ENCODE measurements around the gene CAST.

The CAST gene

GRCh38 chr5:96763026-96763425 lies 100.8 kb downstream of the CAST start:
- Mint-ChIP-seq H3K27ac (no peak overlapping the region), H3K36me3 (peaks cover 11 to 28% of the 10 kb centered on the region in 2 donors), H3K4me1 (no peaks in the 10 kb centered on the region), H3K4me3 (no peak overlapping the region), H3K27me3 (no peaks in the 10 kb centered on the region), H3K9me3 (no peaks in the 10 kb centered on the region)
- ATAC-seq (replicated peaks) (no peak), DNase-seq (no peak)

- peak overlapping the region; percentile 90 for H3K27ac Mint-ChIP-seq
- ATAC-seq (replicated peaks) (no peak), DNase-seq (no peak)
- H3K36me3 Mint-ChIP-seq = peaks cover 21 to 46% of the 10 kb centered on the region in 2 donors
- no peaks in the 10 kb centered on the region for H3K4me1 Mint-ChIP-seq
- no peaks in the 10 kb centered on the region for H3K9me3 Mint-ChIP-seq
- H3K4me3 Mint-ChIP-seq = no peak overlapping the region
- no peaks in the 10 kb centered on the region for H3K27me3 Mint-ChIP-seq
Measured at GRCh38 chr5:96765043-96765442, 102.9 kb downstream of the CAST start.

- no peaks in the 10 kb centered on the region for H3K9me3 Mint-ChIP-seq
- H3K27ac Mint-ChIP-seq = peak overlapping the region; percentile 4
- DNase-seq = no peak
- ATAC-seq (replicated peaks) = no peak
- no peak overlapping the region for H3K4me3 Mint-ChIP-seq
- H3K36me3 Mint-ChIP-seq = peaks cover 21 to 46% of the 10 kb centered on the region in 2 donors
- H3K27me3 Mint-ChIP-seq = no peaks in the 10 kb centered on the region
- peaks cover 2 to 6% of the 10 kb centered on the region in 2 donors for H3K4me1 Mint-ChIP-seq
Measured at GRCh38 chr5:96768708-96769251, 106.6 kb downstream of the CAST start.

- Mint-ChIP-seq H3K4me3 (no peak overlapping the region), H3K4me1 (peaks cover 2 to 10% of the 10 kb centered on the region in 2 donors), H3K36me3 (peaks cover 18 to 50% of the 10 kb centered on the region in 2 donors), H3K27ac (peak overlapping the region; percentile 84), H3K27me3 (no peaks in the 10 kb centered on the region), H3K9me3 (no peaks in the 10 kb centered on the region)
- ATAC-seq (replicated peaks) (no peak), DNase-seq (no peak)
Measured at GRCh38 chr5:96771395-96771794, 109.2 kb downstream of the CAST start.

- Mint-ChIP-seq H3K9me3 (no peaks in the 10 kb centered on the region), H3K4me1 (peaks cover 2 to 10% of the 10 kb centered on the region in 2 donors), H3K36me3 (peaks cover 18 to 47% of the 10 kb centered on the region in 2 donors), H3K27me3 (no peaks in the 10 kb centered on the region), H3K27ac (no peak overlapping the region), H3K4me3 (no peak overlapping the region)
- ATAC-seq (replicated peaks) (no peak), DNase-seq (no peak)
Measured at GRCh38 chr5:96772111-96772510, 109.9 kb downstream of the CAST start.

- Mint-ChIP-seq H3K27ac (no peak overlapping the region), H3K9me3 (no peaks in the 10 kb centered on the region), H3K36me3 (peaks cover 18 to 49% of the 10 kb centered on the region in 2 donors), H3K27me3 (no peaks in the 10 kb centered on the region), H3K4me1 (peaks cover 2 to 10% of the 10 kb centered on the region in 2 donors), H3K4me3 (no peak overlapping the region)
- no peak for DNase-seq
- ATAC-seq (replicated peaks) = no peak
Measured at GRCh38 chr5:96772542-96772941, 110.4 kb downstream of the CAST start.

- Mint-ChIP-seq H3K4me1 (peaks cover 2 to 10% of the 10 kb centered on the region in 2 donors), H3K27me3 (no peaks in the 10 kb centered on the region), H3K36me3 (peaks cover 23 to 41% of the 10 kb centered on the region in 2 donors), H3K9me3 (no peaks in the 10 kb centered on the region), H3K27ac (peak overlapping the region; percentile 31), H3K4me3 (no peak overlapping the region)
- ATAC-seq (replicated peaks) (no peak), DNase-seq (no peak)
Measured at GRCh38 chr5:96775050-96775449, 112.9 kb downstream of the CAST start.

- Mint-ChIP-seq H3K4me1 (peaks cover 2 to 10% of the 10 kb centered on the region in 2 donors), H3K4me3 (no peak overlapping the region)
- no peak for ATAC-seq (replicated peaks)
Measured at GRCh38 chr5:96775689-96776088, 113.5 kb downstream of the CAST start.

GRCh38 chr5:96776621-96777020 lies 114.4 kb downstream of the CAST start:
- H3K36me3 Mint-ChIP-seq = peaks cover 23 to 43% of the 10 kb centered on the region in 2 donors
- no peaks in the 10 kb centered on the region for H3K9me3 Mint-ChIP-seq
- H3K4me1 Mint-ChIP-seq = peaks cover 0 to 4% of the 10 kb centered on the region in 2 donors
- no peak for ATAC-seq (replicated peaks)
- no peak for DNase-seq
- no peak overlapping the region for H3K4me3 Mint-ChIP-seq
- H3K27ac Mint-ChIP-seq = no peak overlapping the region
- H3K27me3 Mint-ChIP-seq = no peaks in the 10 kb centered on the region

More at GRCh38 chr5:96775689-96776088, 113.5 kb downstream of the CAST start:
- peaks cover 20 to 42% of the 10 kb centered on the region in 2 donors for H3K36me3 Mint-ChIP-seq
- H3K9me3 Mint-ChIP-seq = no peaks in the 10 kb centered on the region
- H3K27ac Mint-ChIP-seq = peak overlapping the region; percentile 52
- DNase-seq = no peak
- H3K27me3 Mint-ChIP-seq = no peaks in the 10 kb centered on the region

GRCh38 chr5:96778409-96778808 lies 116.2 kb downstream of the CAST start:
- DNase-seq = no peak
- H3K4me1 Mint-ChIP-seq = peaks cover 0 to 4% of the 10 kb centered on the region in 2 donors
- H3K27ac Mint-ChIP-seq = peak overlapping the region; percentile 65
- H3K4me3 Mint-ChIP-seq = no peak overlapping the region
- no peaks in the 10 kb centered on the region for H3K27me3 Mint-ChIP-seq
- H3K9me3 Mint-ChIP-seq = no peaks in the 10 kb centered on the region
- no peak for ATAC-seq (replicated peaks)
- H3K36me3 Mint-ChIP-seq = peaks cover 25 to 49% of the 10 kb centered on the region in 2 donors

- DNase-seq (no peak), ATAC-seq (replicated peaks) (no peak)
- peak overlapping the region; percentile 49 for H3K27ac Mint-ChIP-seq
- H3K4me1 Mint-ChIP-seq = peaks cover 0 to 2% of the 10 kb centered on the region in 2 donors
- H3K4me3 Mint-ChIP-seq = no peak overlapping the region
- H3K36me3 Mint-ChIP-seq = peaks cover 22 to 40% of the 10 kb centered on the region in 2 donors
- H3K9me3 Mint-ChIP-seq = no peaks in the 10 kb centered on the region
- H3K27me3 Mint-ChIP-seq = no peaks in the 10 kb centered on the region
Measured at GRCh38 chr5:96780626-96781025, 118.5 kb downstream of the CAST start.

- Mint-ChIP-seq H3K36me3 (peaks cover 23 to 38% of the 10 kb centered on the region in 2 donors), H3K4me1 (no peaks in the 10 kb centered on the region), H3K4me3 (no peak overlapping the region), H3K27ac (peak overlapping the region; percentile 26), H3K9me3 (no peaks in the 10 kb centered on the region), H3K27me3 (no peaks in the 10 kb centered on the region)
- ATAC-seq (replicated peaks) (no peak), DNase-seq (no peak)
Measured at GRCh38 chr5:96781031-96781971, 119.1 kb downstream of the CAST start.

- no peaks in the 10 kb centered on the region for H3K4me1 Mint-ChIP-seq
- H3K27ac Mint-ChIP-seq = peak overlapping the region; percentile 14
- no peaks in the 10 kb centered on the region for H3K9me3 Mint-ChIP-seq
- no peak for DNase-seq
- ATAC-seq (replicated peaks) = no peak
- no peak overlapping the region for H3K4me3 Mint-ChIP-seq
- peaks cover 22 to 43% of the 10 kb centered on the region in 2 donors for H3K36me3 Mint-ChIP-seq
- H3K27me3 Mint-ChIP-seq = no peaks in the 10 kb centered on the region
Measured at GRCh38 chr5:96783326-96783725, 121.2 kb downstream of the CAST start.

GRCh38 chr5:96785326-96786109 lies 123.3 kb downstream of the CAST start:
- Mint-ChIP-seq H3K27ac (no peak overlapping the region), H3K4me1 (peaks cover 0 to 6% of the 10 kb centered on the region in 2 donors), H3K4me3 (no peak overlapping the region), H3K9me3 (no peaks in the 10 kb centered on the region), H3K27me3 (no peaks in the 10 kb centered on the region), H3K36me3 (peaks cover 21 to 47% of the 10 kb centered on the region in 2 donors)
- ATAC-seq (replicated peaks) (no peak), DNase-seq (no peak)
